Right kidney (tissue), 9 donors: ENCODE measurements around the gene KTI12.
"Not testable (repeated sequence)": the region's sequence is repeated elsewhere in the genome, so short reads cannot be mapped to it uniquely, and the experiment has no call there.

Experiments
- DNase-seq: peaks from one replicate; pipeline ENCODE4 v3.0.0-alpha.2; 2016
- long read RNA-seq, 8 donors: transcript quantifications; one replicate each; lab custom pipeline, GENCODE V29; 2026

The KTI12 gene
- long read RNA-seq, donor 1, transcript KTI12-201 (1 exons, 1,714 nt) = major isoform, 9 of 9 reads
- long read RNA-seq, donor 1, partial matches to known transcripts = 0 of 9 reads
- long read RNA-seq, donor 1, other reads (novel, unspliced or antisense) = 0 of 9 reads
- long read RNA-seq, donor 2, transcript KTI12-201 (1 exons, 1,714 nt) = major isoform, 11 of 11 reads
- long read RNA-seq, donor 2, partial matches to known transcripts = 0 of 11 reads
- long read RNA-seq, donor 2, other reads (novel, unspliced or antisense) = 0 of 11 reads
- long read RNA-seq, donor 3, partial matches to known transcripts = 0 of 3 reads
- long read RNA-seq, donor 3, other reads (novel, unspliced or antisense) = 0 of 3 reads
- long read RNA-seq, donor 4, transcript KTI12-201 (1 exons, 1,714 nt) = major isoform, 11 of 11 reads
- long read RNA-seq, donor 4, partial matches to known transcripts = 0 of 11 reads
- long read RNA-seq, donor 4, other reads (novel, unspliced or antisense) = 0 of 11 reads
- long read RNA-seq, donor 5, transcript KTI12-201 (1 exons, 1,714 nt) = major isoform, 6 of 6 reads
- long read RNA-seq, donor 5, partial matches to known transcripts = 0 of 6 reads
- long read RNA-seq, donor 5, other reads (novel, unspliced or antisense) = 0 of 6 reads
- long read RNA-seq, donor 6, transcript KTI12-201 (1 exons, 1,714 nt) = major isoform, 11 of 11 reads
- long read RNA-seq, donor 6, partial matches to known transcripts = 0 of 11 reads
- long read RNA-seq, donor 6, other reads (novel, unspliced or antisense) = 0 of 11 reads
- long read RNA-seq, donor 7, transcript KTI12-201 (1 exons, 1,714 nt) = major isoform, 26 of 26 reads
- long read RNA-seq, donor 7, partial matches to known transcripts = 0 of 26 reads
- long read RNA-seq, donor 7, other reads (novel, unspliced or antisense) = 0 of 26 reads
- long read RNA-seq, donor 8, transcript KTI12-201 (1 exons, 1,714 nt) = major isoform, 6 of 6 reads
- long read RNA-seq, donor 8, partial matches to known transcripts = 0 of 6 reads
- long read RNA-seq, donor 8, other reads (novel, unspliced or antisense) = 0 of 6 reads

- peak; percentile 86 for DNase-seq
Observed at GRCh38 chr1:52033190-52034049, at the start of gene KTI12. Gene KTI12, minus strand, starts transcription at chr1:52033810. Its CDS starts 49 bp downstream, at chr1:52033761.

- no peak for DNase-seq
Observed at GRCh38 chr1:52080014-52080415, 46.4 kb upstream of the KTI12 start.

GRCh38 chr1:52077277-52077676 is 43.7 kb upstream of the KTI12 start:
- DNase-seq = not testable (repeated sequence)

DNA sequence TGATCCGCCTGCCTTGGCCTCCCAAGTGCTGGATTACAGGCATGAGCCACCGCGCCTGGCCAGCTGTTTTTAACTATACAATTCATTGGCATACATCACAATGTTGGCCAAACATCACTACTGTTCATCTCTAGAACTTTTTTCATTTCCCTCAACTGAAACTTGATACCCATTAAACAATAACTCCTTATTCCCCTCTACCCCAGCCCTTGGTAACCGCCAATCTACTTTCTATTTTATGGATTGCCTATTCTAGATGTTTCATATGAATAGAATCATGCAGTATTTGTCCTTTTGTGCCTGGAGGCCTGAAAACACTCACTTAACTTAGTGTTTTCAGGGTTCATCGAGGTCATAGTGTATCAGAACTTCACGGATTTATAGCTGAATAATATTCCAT is 38.7 kb upstream of the KTI12 start:
- DNase-seq = no peak

DNA sequence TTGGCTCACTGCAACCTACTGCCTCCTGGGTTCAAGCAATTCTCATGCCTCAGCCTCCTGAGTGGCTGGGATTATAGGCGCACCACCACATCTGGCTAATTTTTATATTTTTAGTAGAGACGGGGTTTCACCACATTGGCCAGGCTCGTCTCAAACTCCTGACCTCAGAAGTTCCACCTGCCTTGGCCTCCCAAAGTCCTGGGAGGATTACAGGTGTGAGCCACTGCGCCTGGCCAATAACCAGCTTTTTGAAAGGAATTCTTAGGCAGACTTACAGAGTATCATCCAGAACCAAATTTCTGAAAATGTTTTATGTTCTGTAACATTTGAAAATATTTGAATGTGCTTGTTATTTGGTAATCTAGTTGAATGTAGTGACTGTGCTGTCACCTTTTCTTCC is 37.1 kb upstream of the KTI12 start:
- no peak for DNase-seq

- DNase-seq = no peak
Observed at GRCh38 chr1:52063192-52063591, 29.6 kb upstream of the KTI12 start.

DNA sequence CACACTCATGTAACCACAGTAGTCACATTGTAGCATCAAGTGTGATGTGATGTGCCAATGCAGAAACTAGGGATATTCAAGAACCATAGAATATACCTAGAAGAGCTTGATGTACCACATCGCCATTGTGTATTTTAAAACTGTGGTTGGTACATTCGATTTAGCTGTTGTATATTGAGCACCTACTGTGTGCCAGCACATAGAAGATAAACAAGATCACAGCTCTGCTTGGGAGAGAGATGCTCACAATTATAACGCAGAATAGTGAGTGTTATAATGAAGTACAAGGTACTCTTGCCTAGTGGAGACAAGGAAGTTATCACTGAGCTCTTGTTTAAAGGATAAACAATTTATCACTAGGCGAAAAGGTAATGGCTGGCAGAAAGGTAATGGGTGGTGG is 27.2 kb upstream of the KTI12 start:
- no peak for DNase-seq

DNA sequence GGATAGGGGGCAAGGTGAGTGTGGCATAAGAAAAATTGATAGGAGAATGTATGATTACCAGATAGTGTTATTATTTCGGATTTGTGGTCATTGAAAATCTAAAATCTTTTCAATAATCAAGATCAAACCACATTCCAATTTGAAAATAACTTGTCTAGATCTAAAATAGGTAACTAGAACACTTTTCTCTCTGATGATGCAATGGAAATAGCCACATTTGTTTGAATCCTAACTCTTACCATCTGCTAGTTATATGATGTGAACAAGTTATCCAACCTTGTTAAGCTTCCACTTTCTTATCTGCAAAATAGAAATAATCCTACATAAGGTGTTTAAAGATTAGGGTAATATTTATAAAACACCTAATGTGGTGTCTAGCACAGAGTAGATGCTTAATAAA is 26.3 kb upstream of the KTI12 start:
- no peak for DNase-seq

- no peak for DNase-seq
Observed at GRCh38 chr1:52059321-52059720, 25.7 kb upstream of the KTI12 start.

DNA sequence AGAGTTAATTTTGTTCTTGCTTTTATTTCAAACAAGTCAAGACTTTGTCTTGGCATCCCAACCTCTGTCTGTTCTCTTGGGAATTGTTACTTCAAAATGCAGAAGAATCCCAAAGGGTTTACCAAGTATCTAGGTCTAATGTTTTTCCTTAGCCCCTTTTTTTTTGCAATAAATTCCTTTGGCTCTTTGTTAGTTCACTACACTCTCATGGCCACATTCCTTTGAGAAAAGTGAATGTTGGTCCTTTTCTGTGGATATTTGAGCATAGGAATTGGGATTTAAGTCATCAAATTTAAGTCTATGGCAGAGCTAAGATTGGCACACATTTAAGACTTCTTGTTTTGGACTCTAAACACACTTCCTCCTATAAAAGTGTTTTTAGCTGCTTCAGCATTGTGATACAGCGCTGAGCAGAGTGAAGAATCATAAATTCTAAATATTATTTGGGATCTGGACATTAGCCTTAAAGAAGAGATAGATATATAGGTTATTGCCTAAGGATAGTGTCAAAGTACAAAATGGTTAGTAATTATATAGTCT is 24.3 kb upstream of the KTI12 start:
- no peak for DNase-seq

GRCh38 chr1:52057255-52057654 is 23.6 kb upstream of the KTI12 start:
- DNase-seq = peak; percentile 7

GRCh38 chr1:52056937-52057231 is 23.3 kb upstream of the KTI12 start:
- DNase-seq = no peak

DNA sequence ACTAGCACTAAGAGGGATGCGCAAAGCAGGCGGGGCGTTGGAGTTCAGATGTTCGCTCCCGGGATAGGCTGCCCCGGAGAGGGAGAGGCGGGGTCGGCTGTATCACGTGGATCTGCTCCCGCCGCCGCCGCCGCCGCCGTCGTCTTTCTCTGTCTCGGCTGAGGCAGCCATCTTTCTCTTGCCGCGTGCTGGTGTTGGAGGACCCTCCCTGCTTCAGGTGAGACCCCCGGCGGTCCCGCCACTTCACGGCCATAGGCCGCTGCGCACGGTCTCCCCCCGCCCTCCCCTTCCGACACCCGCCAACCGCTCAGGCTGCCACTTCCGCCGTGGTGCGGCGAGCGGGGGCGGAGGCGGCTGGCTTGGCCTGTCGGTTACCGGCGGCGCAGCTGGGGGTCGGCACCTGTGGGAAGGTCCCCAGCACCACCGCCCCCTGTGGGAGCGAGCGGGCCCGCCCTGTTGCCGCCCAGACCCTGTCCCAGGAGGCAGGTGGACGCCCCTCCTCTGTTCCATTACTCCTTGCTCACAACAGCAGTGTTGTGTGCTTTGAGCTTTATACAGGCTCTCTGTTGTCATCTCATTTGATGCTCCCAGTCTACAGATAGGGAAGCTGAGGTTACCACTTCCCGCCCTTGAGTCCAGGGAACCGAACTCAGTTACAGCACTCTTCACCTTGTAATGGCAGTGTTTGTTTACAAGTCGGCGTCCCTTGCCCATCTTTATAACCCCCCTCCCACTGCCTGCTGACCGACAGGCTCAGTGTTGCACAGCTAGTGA is 22.7 kb upstream of the KTI12 start, which contains the start of gene BTF3L4:
Gene BTF3L4, plus strand, starts transcription at position 133 of the 774 bp plus-strand sequence. CDS start 3,553 bp downstream, outside the sequence.
- DNase-seq = peak; percentile 91

DNA sequence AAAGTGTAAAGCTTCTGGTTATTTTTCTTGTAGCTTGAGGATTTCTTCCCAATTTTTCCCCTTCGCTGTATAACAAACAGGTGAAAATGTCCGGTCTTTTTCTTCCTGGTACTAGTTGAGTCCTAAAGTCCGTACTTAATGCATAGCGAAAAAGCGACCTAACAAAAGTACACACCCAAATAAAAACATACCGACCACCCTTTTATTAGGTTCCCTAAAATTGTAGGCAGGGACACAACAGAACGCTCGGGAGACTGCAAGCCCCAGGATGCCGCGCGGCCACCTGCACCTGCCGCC is 22.2 kb upstream of the KTI12 start:
- DNase-seq = no peak

GRCh38 chr1:52055066-52055865 is 21.7 kb upstream of the KTI12 start, which contains the start of gene TXNDC12:
Gene TXNDC12, minus strand, starts transcription at chr1:52055191. Its CDS starts 95 bp downstream, at chr1:52055096.
- peak; percentile 93 for DNase-seq

GRCh38 chr1:52054496-52055065 is 21.0 kb upstream of the KTI12 start:
- DNase-seq = no peak

DNA sequence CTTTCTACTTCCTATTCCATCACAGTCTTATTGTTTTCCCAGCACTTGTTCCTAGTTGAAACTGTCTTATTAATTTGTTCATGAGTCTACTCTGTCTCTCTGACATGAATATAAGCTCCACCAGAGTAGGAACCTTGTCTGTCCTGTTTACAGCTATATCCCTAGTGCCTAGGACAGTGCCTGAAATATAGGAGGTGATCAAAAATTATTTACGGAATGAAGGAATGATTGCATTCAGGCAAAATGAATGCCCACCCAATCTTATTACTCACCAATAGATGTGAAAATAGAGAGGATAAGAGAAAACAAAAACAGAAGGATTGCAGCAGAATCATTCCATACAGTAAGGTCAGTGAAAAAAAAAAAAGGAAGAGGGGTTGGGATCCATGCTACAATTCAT is 20.3 kb upstream of the KTI12 start:
- no peak for DNase-seq

GRCh38 chr1:52049337-52049736 is 15.7 kb upstream of the KTI12 start:
- not testable (repeated sequence) for DNase-seq

GRCh38 chr1:52045666-52046195 is 12.1 kb upstream of the KTI12 start:
- not testable (repeated sequence) for DNase-seq

- no peak for DNase-seq
Observed at GRCh38 chr1:52045236-52045635, 11.6 kb upstream of the KTI12 start.
